Endothelial cell of umbilical vein (primary cell): ENCODE data around the gene TSFM. TPM values are rescaled to one million over a fixed set of nuclear protein-coding genes. Genes with fewer than 3 reads are reported as not detected.

ENCODE experiments used
- BruUV-seq: library from RNA; stranded (reverse); fragments of 400-500 nt; replicated peaks from 2 replicates; lab custom pipeline; 2021; lab: Mats Ljungman, UMichigan
- CTCF ChIA-PET: fragments of 300-600, 350-600 bp; sonication (Branson Sonifier 250); formaldehyde crosslinking; loops from one replicate; lab custom pipeline; 2021; ENCODE audit warnings: antibody characterized with exemption, inconsistent platforms; lab: Charles Lee
- POLR2A ChIA-PET: fragments of 300-600, 350-600 bp; sonication (Branson Sonifier 250); formaldehyde crosslinking; loops from one replicate; lab custom pipeline; 2021; ENCODE audit warnings: antibody characterized with exemption, inconsistent platforms; lab: Charles Lee
- DNase-seq: peaks from one replicate; pipeline ENCODE4 v3.0.0-alpha.2; 2011; ENCODE audit warnings: low read depth, low spot score
- FAIRE-seq: peaks from 2 replicates; lab custom pipeline; 2011; peaks lifted over from hg19 to GRCh38; lab: Jason Lieb, UNC
- H2AFZ ChIP-seq: 2 replicates; pipeline ENCODE4 v1.6.0; 2012; ENCODE audit warnings: low read depth, low read length, control low read depth, inconsistent platforms
- H3K27ac ChIP-seq: 2 replicates; pipeline ENCODE4 v1.5.1; 2011; ENCODE audit warnings: low read depth, mild to moderate bottlenecking, control low read depth, low read length, moderate library complexity; ENCODE audit not compliant: insufficient read depth
- H3K27me3 ChIP-seq, 2 experiments: 2 replicates each; pipeline versions ENCODE4 v1.6.0 to v1.6.1; 2011; ENCODE audit warnings: low read length in 2 of 2, mixed read lengths in 1 of 2; ENCODE audit not compliant: control insufficient read depth in 2 of 2, insufficient read depth in 2 of 2
- H3K36me3 ChIP-seq, 2 experiments: 2 replicates in 1 of 2; 3 replicates in 1 of 2; pipeline ENCODE4 v1.5.1; 2011; ENCODE audit warnings: low read length in 2 of 2, mild to moderate bottlenecking in 1 of 2, moderate library complexity in 1 of 2; ENCODE audit not compliant: control insufficient read depth in 2 of 2, insufficient read depth in 2 of 2; ENCODE audit errors: extremely low read depth in 1 of 2
- H3K4me1 ChIP-seq: 3 replicates; pipeline ENCODE4 v1.5.1; 2011; ENCODE audit warnings: mild to moderate bottlenecking, low read length; ENCODE audit not compliant: control insufficient read depth, insufficient read depth; ENCODE audit errors: extremely low read depth
- H3K4me2 ChIP-seq: 2 replicates; pipeline ENCODE4 v1.6.1; 2011; ENCODE audit warnings: low read length, control low read depth, mixed read lengths; ENCODE audit not compliant: insufficient read depth
- H3K4me3 ChIP-seq, 3 experiments: fragments of 200-600 bp in 1 of 3; sonication (generic), shearing (Covaris generic) in 1 of 3; replicated peaks in 1 of 3; 2 replicates each; pipeline ENCODE4 v1.5.1; 2011 to 2016; ENCODE audit warnings: control low read depth in 3 of 3, low read length in 3 of 3, mild to moderate bottlenecking in 2 of 3, inconsistent platforms in 1 of 3, low read depth in 1 of 3, moderate library complexity in 1 of 3; ENCODE audit not compliant: insufficient read depth in 1 of 3
- H3K79me2 ChIP-seq: 2 replicates; pipeline ENCODE4 v1.6.0; 2012; ENCODE audit warnings: low read length, inconsistent platforms; ENCODE audit not compliant: control insufficient read depth, insufficient read depth
- H3K9ac ChIP-seq: replicated peaks from 2 replicates; pipeline ENCODE3; 2011; ENCODE audit warnings: low read length, control low read depth; ENCODE audit not compliant: insufficient read depth; ENCODE audit errors: extremely low read depth
- H3K9me1 ChIP-seq: replicated peaks from 3 replicates; pipeline ENCODE4 v1.6.0; 2011; ENCODE audit warnings: mild to moderate bottlenecking, low read length; ENCODE audit not compliant: control insufficient read depth, insufficient read depth; ENCODE audit errors: extremely low read depth
- H3K9me3 ChIP-seq: replicated peaks from 2 replicates; pipeline ENCODE4 v1.5.1; 2012; ENCODE audit warnings: low read length, inconsistent platforms; ENCODE audit not compliant: control insufficient read depth, insufficient read depth
- H4K20me1 ChIP-seq: replicated peaks from 2 replicates; pipeline ENCODE3; 2011; ENCODE audit warnings: mild to moderate bottlenecking, low read length; ENCODE audit not compliant: control insufficient read depth, insufficient read depth; ENCODE audit errors: extremely low read depth
- EZH2 ChIP-seq: IDR thresholded peaks from 2 replicates; pipeline ENCODE4 v1.6.1; 2012; ENCODE audit warnings: borderline replicate concordance, low read depth, mild to moderate bottlenecking, moderate library complexity, low read length, inconsistent platforms; ENCODE audit not compliant: severe bottlenecking
- FOS ChIP-seq: IDR thresholded peaks from 2 replicates; pipeline ENCODE4 v1.6.1; 2011; ENCODE audit warnings: mild to moderate bottlenecking, low read length, moderate library complexity, borderline replicate concordance; ENCODE audit not compliant: insufficient read depth
- JUN ChIP-seq: IDR thresholded peaks from 2 replicates; pipeline ENCODE4 v1.6.1; 2011; ENCODE audit warnings: borderline replicate concordance, low read depth; ENCODE audit not compliant: insufficient read length, insufficient read depth
- POLR2AphosphoS5 ChIP-seq: IDR thresholded peaks from 2 replicates; pipeline ENCODE4 v1.6.1; 2012; ENCODE audit warnings: low read depth, mild to moderate bottlenecking, control low read depth, low read length, moderate library complexity; ENCODE audit not compliant: insufficient read depth
- dilution Hi-C: fragments of 300-500 bp; cut with MboI; formaldehyde crosslinking; loops from one replicate; pipeline ENCODE4 v1.15.0; 2019; ENCODE audit warnings: low sequenced_read_pairs; ENCODE audit not compliant: extremely low pct_ligation_motif_present
- intact Hi-C: fragments of 100-400 bp; cut with micrococcal nuclease; formaldehyde crosslinking; loops from one replicate; pipeline ENCODE4 v1.10.0; 2022
- polyA plus RNA-seq, 4 experiments: library from polyadenylated mRNA; depleted of rRNA in 3 of 4; stranded (reverse) in 3 of 4; unstranded in 1 of 4; fragments of >200 nt; gene quantifications; 2 replicates each; pipeline versions ENCODE4 v1.2.1 to v1.2.3, GENCODE V29; 2011 to 2012; ENCODE audit warnings: missing spikeins in 1 of 4
- total RNA-seq: library from RNA; stranded (reverse); gene quantifications from 2 replicates; pipeline ENCODE4 v1.2.3, GENCODE V29; 2021
- TF ChIP-seq, protein P1 (sequence below): IDR thresholded peaks from 2 replicates; pipeline ENCODE4 v1.6.1; 2011; ENCODE audit not compliant: insufficient read depth, insufficient read length
- TF ChIP-seq, protein P2 (sequence below), 2 donors: IDR thresholded peaks; 1 replicate in 1 of 2; 2 replicates in 1 of 2; pipeline ENCODE4 v1.5.1; 2011; ENCODE audit warnings: low read length in 2 of 2, mild to moderate bottlenecking in 2 of 2, moderate library complexity in 2 of 2, control low read depth in 1 of 2, inconsistent platforms in 1 of 2, low read depth in 1 of 2; ENCODE audit not compliant: insufficient read depth in 1 of 2; ENCODE audit errors: extremely low read depth in 1 of 2

Gene TSFM
- total and polyA plus RNA-seq, 2 donors (not counting 3 experiments of a cell fraction or from before 2014, with no cell fraction given), result 16.5 to 41.8 TPM

DNA sequence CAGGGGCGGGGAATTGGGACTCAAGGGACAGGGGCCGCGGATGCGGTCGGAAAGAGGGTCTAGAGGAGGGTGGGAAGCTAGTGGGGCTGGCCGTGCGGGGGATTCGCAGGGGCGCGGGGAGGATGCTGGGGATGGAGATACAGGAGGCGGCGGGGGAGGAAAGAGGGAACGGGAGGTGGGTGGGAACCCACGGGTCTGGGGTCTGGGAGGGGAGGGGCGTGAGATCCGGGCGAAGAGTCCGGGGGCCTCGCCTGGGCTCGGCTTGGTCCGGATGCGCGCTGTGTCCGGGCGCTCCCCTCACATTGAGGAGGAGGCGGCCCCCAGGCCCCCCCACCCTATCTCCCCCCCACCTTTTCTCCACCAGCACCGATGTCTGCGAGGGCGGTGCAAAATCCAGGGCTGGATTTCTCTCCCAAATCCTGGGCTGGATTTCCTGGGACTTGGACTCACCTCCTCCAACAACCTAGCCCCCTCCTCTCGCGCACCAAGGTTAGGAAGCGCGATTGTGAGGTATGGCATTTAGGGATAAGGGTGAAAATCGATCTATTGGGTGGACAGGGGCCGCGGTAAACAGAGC is 43.8 kb upstream of the TSFM start, which contains the start of gene AGAP2:
TSS of gene AGAP2 (minus strand) at position 82 of the 577 bp plus-strand sequence. CDS start 496 bp downstream, outside the sequence.
- H3K36me3 ChIP-seq, result no peaks in the 10 kb centered on the region
- no peaks in the 10 kb centered on the region for H4K20me1 ChIP-seq
- H3K4me2 ChIP-seq, result no peak within 1 kb of the TSS
- POLR2A ChIA-PET, result no interaction called here
- no peaks in the 10 kb centered on the region for H3K9me1 ChIP-seq
- DNase-seq (no peak), FAIRE-seq (no peak)
- H3K9ac ChIP-seq, result no peak within 1 kb of the TSS
- intact Hi-C loops (no loop called here), dilution Hi-C loops (no loop called here)
- peaks cover 65 to 70% of the 10 kb centered on the region in 2 experiments for H3K27me3 ChIP-seq
- H3K9me3 ChIP-seq, result no peaks in the 10 kb centered on the region
- CTCF ChIA-PET, result interaction anchor here (1.0 to 6.1 kb wide), 2 partner anchors 13 to 18 kb away, joined by 4 to 48 read pairs; no protein-coding TSS in a partner anchor
- no peak within 1 kb of the TSS for H2AFZ ChIP-seq
- peaks cover 5% of the 10 kb centered on the region for H3K4me1 ChIP-seq
- no peak within 1 kb of the TSS for H3K4me3 ChIP-seq
- no peak within 1 kb of the TSS for H3K27ac ChIP-seq
- TF ChIP-seq, protein P1, sequence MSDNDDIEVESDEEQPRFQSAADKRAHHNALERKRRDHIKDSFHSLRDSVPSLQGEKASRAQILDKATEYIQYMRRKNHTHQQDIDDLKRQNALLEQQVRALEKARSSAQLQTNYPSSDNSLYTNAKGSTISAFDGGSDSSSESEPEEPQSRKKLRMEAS, result no peak
- peak; percentile 58 for TF ChIP-seq EZH2
- TF ChIP-seq JUN, result no peak
- TF ChIP-seq, protein P2, sequence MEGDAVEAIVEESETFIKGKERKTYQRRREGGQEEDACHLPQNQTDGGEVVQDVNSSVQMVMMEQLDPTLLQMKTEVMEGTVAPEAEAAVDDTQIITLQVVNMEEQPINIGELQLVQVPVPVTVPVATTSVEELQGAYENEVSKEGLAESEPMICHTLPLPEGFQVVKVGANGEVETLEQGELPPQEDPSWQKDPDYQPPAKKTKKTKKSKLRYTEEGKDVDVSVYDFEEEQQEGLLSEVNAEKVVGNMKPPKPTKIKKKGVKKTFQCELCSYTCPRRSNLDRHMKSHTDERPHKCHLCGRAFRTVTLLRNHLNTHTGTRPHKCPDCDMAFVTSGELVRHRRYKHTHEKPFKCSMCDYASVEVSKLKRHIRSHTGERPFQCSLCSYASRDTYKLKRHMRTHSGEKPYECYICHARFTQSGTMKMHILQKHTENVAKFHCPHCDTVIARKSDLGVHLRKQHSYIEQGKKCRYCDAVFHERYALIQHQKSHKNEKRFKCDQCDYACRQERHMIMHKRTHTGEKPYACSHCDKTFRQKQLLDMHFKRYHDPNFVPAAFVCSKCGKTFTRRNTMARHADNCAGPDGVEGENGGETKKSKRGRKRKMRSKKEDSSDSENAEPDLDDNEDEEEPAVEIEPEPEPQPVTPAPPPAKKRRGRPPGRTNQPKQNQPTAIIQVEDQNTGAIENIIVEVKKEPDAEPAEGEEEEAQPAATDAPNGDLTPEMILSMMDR (IDR thresholded peaks at IDR 0.05; ENCODE audit: extremely low read depth in 1 of 2, insufficient read depth in 1 of 2, low read depth in 1 of 2, low read length in 2 of 2), result no peak
- no peak for TF ChIP-seq FOS
- no peak for TF ChIP-seq POLR2AphosphoS5
- no peaks in the 10 kb centered on the region for H3K79me2 ChIP-seq
- no TSS peak for BruUV-seq
